Activated CD8-positive, alpha-beta memory T cell treated with anti-CD3 and anti-CD28 coated beads, Interleukin-2, amount 50 U/mL, for 24 hours (primary cell): ENCODE results near the gene FBXO2.
"Not testable (repeated sequence)": the region's sequence is repeated elsewhere in the genome, so short reads cannot be mapped to it uniquely, and the experiment has no call there.

Experiments
- DNase-seq: peaks from one replicate; pipeline ENCODE4 v3.0.0-alpha.2; 2020; ENCODE audit errors: extremely low read depth

FBXO2 gene

GRCh38 chr1:11629184-11630016, 24.8 kb downstream of the FBXO2 start:
- no peak for DNase-seq

GRCh38 chr1:11628767-11629166, 25.5 kb downstream of the FBXO2 start:
- DNase-seq = no peak

GRCh38 chr1:11626551-11626950, 27.7 kb downstream of the FBXO2 start:
- DNase-seq = no peak

- DNase-seq = no peak
Measured at GRCh38 chr1:11623702-11624101, 30.5 kb downstream of the FBXO2 start.

- no peak for DNase-seq
Measured at GRCh38 chr1:11622398-11622797, 31.8 kb downstream of the FBXO2 start.

- DNase-seq = no peak
Measured at GRCh38 chr1:11620924-11621323, 33.3 kb downstream of the FBXO2 start.

- DNase-seq = no peak
Measured at GRCh38 chr1:11620405-11620804, 33.8 kb downstream of the FBXO2 start.

GRCh38 chr1:11617741-11618140, 36.5 kb downstream of the FBXO2 start:
- DNase-seq = no peak

GRCh38 chr1:11617314-11617713, 36.9 kb downstream of the FBXO2 start:
- no peak for DNase-seq

GRCh38 chr1:11616766-11617165, 37.5 kb downstream of the FBXO2 start:
- no peak for DNase-seq

GRCh38 chr1:11615090-11615489, 39.1 kb downstream of the FBXO2 start:
- DNase-seq = no peak

- DNase-seq = no peak
Measured at GRCh38 chr1:11613347-11613746, 40.9 kb downstream of the FBXO2 start.

GRCh38 chr1:11611638-11612327, 42.4 kb downstream of the FBXO2 start:
- DNase-seq = no peak

GRCh38 chr1:11610629-11611180, 43.5 kb downstream of the FBXO2 start:
- no peak for DNase-seq

- not testable (repeated sequence) for DNase-seq
Measured at GRCh38 chr1:11609378-11609777, 44.9 kb downstream of the FBXO2 start.

- not testable (repeated sequence) for DNase-seq
Measured at GRCh38 chr1:11608596-11609130, 45.6 kb downstream of the FBXO2 start.

GRCh38 chr1:11606775-11607174, 47.5 kb downstream of the FBXO2 start:
- DNase-seq = no peak

GRCh38 chr1:11602981-11603380, 51.2 kb downstream of the FBXO2 start:
- DNase-seq = no peak

- no peak for DNase-seq
Measured at GRCh38 chr1:11602424-11602823, 51.8 kb downstream of the FBXO2 start.

- no peak for DNase-seq
Measured at GRCh38 chr1:11600836-11601235, 53.4 kb downstream of the FBXO2 start.

GRCh38 chr1:11599891-11600576, 54.2 kb downstream of the FBXO2 start:
- no peak for DNase-seq

GRCh38 chr1:11598461-11598860, 55.8 kb downstream of the FBXO2 start:
- no peak for DNase-seq
